Left cardiac atrium (tissue), 4 donors: Measurements from ENCODE around the gene RHOU. TPM values are rescaled to one million over a fixed set of nuclear protein-coding genes. Genes with fewer than 3 reads are reported as not detected.

Experiments
- ATAC-seq, 2 donors: fragments of 200-7000 bp; cut with Tn5 transposase; one replicate each; pipeline ENCODE4 v1.9.1; 2020; ENCODE audit warnings: mild to moderate bottlenecking in 2 of 2, moderate library complexity in 2 of 2
- DNase-seq: peaks from one replicate; pipeline ENCODE4 v3.0.0-alpha.2; 2020
- intact Hi-C, 2 donors: fragments of 100-400 bp; cut with DNase I; formaldehyde crosslinking; loops; one replicate each; pipeline versions ENCODE4 v1.14.1 to v1.15.1; 2022 to 2023
- total RNA-seq, 2 donors: library from RNA; stranded (reverse); fragmentation: NEBNext Ultra II Directional; extraction: Animal tissue kit (Norgen Biotek cat#: 25700); gene quantifications; one replicate each; pipeline ENCODE4 v1.2.1, GENCODE V29; 2021
- donor health status: DM: no; HTN: yes; CAD: no.
- donor health status: DM: no; HTN: yes; CAD: no; lungs with severe emphysema.
- donor health status: DM: yes; HTN: yes; CAD: no.
- donor health status: Dilated cardiomyopathy.

RHOU gene
- total RNA-seq, 2 donors from 2014 or later, result 12.9 to 16.5 TPM

DNA sequence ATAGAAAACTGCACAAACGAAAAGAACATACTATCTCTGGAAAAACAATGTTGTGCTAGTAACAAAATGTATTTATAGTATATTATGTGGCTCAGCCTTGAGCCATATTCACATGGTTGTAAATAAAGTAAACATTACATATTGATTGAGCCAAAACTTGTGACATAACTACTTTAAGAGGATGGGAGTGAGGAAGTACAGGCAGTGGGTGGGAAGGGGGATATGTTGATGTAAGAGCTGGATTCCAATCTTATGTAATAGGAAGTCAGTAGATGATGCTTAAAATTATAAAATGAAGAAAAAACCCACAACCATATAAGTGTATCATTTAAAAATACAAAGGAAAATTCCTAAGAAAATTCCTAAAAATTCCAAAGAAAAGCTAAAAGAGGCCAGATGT lies 42.7 kb downstream of the RHOU start:
- DNase-seq (no peak), ATAC-seq (no peak)
- intact Hi-C loops, result no loop called here

DNA sequence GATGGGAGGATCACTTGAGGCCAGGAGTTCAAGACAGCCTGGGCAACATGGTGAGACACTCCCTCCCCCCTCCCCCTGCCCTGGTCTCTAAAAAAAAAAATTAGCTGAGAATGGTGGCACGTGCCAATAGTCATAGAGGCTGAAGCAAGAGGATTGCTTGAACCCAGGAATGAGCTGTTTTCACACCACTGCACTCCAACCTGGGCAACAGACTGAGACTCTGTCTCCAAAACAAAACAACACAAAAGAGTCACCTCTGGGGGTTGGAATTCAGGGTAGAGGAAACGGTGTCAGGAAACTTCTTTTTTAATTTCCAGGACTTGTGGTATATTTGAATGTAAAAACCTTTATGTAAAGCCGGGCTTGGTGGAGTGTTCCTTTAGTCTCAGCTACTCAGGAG lies 43.2 kb downstream of the RHOU start:
- ATAC-seq, result no peak
- intact Hi-C loops, result no loop called here
- DNase-seq, result no peak

DNA sequence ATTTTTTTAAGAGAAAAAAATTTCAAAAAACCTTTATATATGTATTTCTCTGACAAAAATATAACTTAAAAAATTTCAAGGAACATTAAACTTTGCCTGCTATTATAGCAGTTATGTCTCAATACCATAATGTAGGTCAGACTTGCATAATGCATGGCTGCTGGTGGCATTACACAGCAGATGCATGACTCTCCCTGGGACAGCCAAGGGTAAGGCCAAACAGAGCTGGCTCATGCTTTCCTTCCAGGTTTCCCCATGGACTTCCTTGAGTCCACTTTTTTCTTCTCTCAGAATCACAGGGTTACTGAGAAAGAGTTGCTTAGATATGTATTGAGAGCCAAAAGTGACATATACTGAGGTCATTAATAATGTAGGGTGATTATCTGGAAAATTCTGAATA lies 43.7 kb downstream of the RHOU start:
- intact Hi-C loops, result no loop called here
- no peak for DNase-seq
- no peak for ATAC-seq

DNA sequence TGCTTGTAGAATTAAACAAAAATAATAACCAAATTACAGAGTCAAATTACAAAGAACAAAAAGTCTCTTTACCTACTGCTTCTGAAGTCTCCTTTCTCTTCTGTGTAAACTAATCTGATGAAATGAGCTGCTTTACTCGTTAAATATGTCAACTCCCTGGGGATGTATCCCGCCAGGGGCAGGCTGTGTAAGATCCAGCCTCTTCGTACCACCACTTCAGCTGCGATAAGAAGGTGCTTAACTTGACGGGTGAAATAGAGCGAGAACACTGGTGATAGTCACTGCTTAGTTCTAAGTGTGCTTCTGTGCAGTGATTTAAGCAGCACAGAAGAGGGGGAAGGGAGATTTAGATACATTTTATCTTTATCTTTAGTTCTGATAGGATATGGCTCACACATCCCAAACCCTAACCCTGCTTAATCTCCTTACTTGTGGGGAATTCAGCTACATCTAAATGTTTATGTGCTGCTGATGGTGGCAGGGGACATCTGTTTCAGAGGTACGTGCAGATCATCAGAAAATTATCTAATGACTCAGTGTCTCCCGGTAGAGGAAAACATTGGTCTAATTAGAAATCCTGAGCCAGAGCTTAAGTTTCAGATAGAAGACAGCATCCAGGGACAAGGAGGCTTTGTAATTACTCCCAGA lies 46.0 kb downstream of the RHOU start:
- DNase-seq, result no peak
- peak; percentile 80 to 89 for ATAC-seq
- intact Hi-C loops, result no loop called here

DNA sequence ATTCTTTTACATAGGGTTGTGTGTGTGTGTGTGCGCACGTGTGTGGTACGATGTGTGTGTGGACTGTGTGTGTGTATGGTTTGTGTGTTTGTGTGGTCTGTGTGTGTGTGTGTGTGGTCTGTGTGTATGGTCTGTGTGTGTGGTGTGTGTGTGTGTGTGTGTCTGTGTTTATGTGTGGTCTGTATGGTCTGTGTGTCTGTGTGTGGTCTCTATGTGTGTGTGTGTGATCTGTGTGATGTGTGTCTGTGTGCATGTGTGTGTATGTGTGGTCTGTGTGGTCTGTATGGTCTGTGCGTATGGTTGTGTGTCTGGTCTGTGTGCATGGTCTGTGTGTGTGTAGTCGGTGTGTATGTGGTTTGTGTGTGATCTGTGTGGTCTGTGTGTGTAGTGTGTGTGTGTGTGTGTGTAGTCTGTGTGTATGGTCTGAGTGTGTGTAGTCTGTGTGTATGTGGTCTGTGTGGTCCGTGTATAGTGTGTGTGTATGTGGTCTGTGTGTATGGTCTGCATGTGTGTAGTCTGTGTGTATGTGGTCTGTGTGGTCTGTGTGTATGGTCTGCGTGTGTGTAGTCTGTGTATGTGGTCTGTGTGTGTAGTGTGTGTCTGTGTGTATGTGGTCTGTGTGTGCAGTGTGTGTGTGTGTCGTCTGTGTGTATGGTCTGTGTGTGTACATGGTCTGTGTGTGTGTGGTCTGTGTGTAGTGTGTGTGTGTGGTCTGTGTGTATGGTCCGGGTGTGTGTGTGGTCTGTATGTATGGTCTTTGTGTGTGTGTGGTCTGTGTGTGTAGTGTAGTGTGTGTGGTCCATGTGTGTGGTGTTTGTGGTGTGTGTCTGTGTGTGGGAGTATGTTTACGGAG lies 46.8 kb downstream of the RHOU start:
- intact Hi-C loops, result no loop called here
- DNase-seq (no peak), ATAC-seq (no peak)

DNA sequence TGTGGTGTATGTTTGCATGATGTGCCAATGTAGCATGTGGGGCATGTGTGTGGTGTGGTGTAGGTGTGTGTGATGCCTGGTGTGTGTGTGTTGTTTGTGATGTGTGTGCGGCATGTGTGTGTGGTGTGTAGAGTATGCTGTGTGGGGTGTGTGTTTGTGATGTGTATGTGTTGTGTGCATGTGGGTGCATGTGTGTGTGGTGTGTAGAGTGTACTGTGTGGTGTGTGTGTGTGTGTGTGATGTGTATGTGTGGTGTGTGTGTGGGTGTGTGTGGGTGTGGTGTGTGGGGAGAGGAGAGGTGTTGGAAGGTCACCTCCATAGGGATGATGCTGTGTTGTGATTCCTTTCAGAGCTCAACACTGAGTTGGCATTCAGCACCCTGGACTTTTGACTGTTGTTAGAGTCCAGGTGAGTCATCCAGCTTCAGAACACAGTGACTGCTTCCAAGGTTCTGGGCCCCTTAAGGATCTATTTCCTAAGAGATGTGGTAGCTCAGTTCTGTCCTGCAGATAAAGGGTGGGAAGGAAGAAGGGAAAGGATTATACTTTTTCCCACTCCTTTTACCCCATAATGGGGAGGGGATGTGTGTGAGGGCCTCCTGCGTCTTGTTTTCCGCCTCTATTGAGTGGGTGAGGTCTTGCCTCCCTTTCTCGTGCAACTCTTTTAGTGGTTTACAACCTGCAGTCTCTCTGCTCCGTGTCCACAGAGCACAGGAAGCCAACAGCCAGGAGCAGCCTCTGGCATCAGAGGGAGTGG lies 47.6 kb downstream of the RHOU start:
- ATAC-seq (peak in 1 of 2 donors; percentile 77), DNase-seq (no peak)
- intact Hi-C loops, result no loop called here

DNA sequence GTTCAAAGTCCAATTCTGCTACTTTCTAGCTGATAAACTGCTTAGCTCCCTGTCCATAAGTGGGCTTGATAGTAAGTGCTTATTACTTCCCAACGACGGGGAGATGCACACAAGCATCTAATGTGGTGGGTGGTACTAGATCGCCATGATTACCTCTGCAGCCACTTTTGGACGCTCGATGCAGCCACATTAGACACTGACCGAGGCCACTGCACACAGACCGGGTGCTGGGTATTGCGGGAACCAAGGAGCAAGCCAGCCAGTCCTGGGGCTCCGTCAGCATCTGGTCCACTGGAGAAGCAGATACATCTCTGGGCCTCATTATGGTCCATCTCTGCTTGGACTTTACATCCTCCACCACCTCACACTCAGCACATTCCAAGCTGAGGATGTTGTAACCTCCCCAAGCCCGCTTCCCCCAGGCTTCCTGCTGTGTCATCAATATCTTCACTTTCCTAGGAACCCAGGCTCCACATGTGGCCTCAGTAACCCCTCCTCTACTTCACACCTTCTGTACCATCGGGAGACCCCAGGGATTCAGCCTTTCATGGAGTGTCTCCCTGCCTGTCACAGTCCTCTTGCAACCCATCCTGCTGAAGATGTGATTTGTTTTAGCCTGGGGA lies 48.2 kb downstream of the RHOU start:
- DNase-seq (no peak), ATAC-seq (no peak)
- intact Hi-C loops, result no loop called here

DNA sequence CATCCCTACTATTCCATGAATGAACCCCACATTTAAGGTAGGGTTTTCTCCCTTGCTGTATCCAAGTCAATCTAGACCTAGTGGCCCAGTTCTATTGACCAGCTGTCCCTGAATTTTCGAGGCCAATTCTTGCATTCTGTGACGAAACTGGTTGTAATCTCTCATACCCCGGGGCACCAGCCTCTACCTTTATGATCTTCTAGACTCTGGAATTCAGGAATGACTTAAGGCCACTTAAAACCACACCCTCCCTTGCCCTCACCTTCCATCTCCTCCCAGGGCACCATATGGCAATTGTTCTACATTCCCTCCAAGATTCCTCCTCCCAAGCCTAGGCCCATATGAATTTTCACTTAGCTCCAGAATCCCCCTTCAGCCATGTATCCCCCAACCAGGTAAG lies 48.9 kb downstream of the RHOU start:
- ATAC-seq (no peak), DNase-seq (no peak)
- intact Hi-C loops, result no loop called here

DNA sequence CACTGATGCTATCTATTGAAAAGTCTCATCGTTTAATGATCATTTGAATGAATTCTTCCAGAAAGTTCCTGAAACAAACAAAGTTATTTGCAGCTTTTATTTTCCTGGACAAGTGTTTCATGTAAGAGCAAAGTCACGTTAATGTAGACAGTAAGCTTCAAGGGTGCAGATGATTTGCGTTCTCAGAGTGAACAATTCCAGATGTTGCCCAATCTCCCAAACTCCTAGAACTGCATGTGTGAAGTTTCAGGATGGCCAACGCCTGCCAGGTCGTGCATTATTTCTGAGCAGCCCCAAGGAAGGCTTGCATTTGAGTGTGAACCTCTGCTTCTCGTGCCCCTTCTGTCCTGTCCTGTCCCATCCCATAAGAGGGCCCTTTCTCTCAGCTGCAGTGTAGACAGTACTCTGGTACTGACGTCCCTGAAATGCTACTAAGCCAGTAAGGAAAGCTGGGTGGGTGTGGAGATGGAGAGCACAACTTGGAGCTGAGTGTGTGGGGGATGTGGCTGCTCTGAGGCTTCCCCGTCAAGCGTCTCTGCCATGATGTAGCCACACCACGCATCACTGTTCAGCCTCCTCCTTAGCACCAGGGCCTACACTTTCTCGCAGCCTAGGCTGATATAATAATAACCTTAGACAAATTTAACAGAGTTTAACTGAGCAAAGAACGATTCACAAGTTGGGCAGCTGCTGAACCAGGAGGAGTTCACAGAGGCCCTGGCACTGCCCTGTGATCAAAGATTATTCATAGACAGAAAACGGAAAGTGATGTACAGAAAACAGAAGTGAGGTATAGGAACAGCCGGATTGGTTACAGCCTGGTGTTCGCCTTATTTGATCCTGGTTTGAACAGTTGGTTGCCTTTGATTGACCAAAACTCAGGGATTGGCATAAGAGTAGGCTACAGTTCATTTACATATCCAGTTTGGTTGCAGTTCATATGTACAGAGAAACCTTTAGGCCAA lies 50.4 kb downstream of the RHOU start:
- no peak for ATAC-seq
- intact Hi-C loops, result no loop called here
- no peak for DNase-seq

DNA sequence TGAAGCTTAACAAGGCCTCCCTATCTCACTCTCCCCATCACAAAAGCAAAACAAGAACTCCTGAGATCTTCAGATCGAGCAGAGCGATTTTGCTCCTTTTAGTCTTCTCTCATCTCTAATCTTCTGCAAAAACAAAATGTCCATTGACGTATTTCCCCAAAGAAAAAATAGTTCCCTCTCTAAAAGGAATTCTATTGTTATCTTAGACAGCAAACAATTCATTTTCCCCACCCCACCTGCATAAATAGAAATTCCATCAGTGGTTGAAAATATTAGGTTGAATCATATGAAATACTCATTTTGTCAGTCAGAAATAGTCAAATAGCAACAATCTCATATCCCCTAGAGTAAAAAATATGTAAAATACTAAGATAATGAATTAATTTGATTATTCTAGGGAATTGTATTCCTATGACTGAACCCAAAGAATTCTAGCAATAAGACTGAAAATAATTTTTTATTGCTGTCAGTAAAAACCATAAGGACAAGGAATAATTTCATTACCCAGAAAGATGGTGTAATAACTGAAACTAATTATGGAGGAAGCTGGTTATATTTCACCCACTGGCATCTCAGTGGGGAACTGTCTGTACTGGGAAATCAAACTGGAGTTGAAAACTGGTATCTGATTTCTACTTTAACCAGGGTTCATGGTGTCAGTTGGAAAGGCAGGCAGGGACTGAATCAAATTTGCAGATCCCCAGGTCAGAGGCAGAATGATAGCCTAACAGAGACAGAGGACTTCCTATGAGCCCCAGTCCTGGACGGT lies 51.3 kb downstream of the RHOU start:
- no peak for ATAC-seq
- DNase-seq, result no peak
- intact Hi-C loops, result no loop called here

DNA sequence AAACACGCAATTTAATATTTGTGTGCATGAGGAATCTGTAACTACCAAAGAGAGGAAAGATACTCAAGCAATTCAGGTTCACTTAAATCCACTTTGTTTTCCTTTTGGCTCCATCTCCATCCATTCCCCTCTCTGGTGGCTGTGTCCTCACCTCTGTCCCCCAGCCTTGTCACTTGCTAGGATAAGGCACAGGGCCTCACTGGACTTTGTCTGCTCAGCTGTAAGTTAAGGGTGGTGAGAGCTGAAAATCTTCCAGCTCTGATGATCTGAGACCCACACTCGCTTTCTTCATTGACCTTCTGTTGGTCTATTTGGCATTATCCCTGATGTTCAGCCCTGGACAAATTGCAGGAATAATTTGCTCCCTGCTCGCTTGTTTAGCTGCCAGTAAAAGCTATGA lies 56.5 kb downstream of the RHOU start:
- intact Hi-C loops, result no loop called here
- no peak for ATAC-seq
- DNase-seq, result no peak

DNA sequence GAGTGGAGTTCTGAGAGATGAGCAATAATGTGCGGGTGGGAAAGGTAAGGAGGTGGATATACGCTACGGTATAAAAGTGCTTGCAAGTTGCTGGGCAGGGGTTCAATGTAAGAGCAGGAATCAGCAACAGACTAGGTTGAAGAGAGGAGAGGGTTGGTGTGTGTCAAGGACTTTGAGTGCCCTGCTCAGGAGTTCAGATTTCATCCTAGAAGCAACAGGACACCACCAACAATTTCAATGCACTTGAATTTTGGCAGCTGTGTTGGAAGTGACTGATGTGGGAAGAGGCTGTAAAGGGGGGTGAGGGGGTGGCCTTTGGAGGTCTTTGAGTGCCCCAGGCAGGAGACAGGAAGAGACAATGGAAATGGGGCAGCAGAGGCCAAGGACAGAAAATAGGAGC lies 57.3 kb downstream of the RHOU start:
- no peak for DNase-seq
- intact Hi-C loops, result no loop called here
- ATAC-seq, result peak in 1 of 2 donors; percentile 30

DNA sequence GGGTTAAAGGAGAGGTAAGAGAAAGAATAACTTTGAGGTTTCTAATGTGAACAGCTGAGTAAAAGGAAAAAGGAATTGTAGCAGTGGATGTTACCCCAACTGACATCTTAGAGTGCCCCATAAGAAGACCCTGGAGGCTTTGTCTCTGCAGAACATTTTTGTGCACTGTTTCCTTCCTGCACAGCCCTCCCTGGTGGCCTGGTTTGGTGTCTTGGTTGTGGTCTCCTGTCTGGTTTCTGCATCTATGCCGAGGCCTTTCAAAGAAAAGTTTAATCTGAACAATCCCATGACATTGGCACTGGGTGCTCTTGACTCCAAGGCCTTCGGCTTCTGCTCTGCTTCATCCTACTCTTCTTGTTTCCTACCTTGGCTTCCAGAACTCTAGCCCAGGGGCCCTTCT lies 57.8 kb downstream of the RHOU start:
- no peak for ATAC-seq
- no peak for DNase-seq
- intact Hi-C loops, result no loop called here

DNA sequence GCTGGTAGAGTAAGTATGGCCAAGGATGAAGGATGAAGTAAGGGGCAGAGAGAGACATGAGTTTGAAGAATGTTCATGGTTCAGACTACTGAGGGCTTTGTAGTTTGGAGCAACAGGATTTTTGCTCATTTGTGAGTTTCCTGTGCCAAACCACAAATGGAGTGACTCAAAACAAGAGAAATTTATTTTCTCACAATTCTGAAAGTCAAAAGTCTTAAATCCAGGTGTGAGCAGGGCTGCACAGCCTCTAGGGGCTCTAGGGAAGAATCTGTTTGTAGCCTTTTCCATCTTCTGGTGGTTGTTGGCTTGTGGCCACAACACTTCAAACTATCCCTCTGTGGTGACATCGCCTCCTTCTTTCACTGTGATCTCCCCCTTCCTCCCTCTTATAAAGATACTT lies 58.9 kb downstream of the RHOU start:
- intact Hi-C loops, result no loop called here
- ATAC-seq (no peak), DNase-seq (no peak)

DNA sequence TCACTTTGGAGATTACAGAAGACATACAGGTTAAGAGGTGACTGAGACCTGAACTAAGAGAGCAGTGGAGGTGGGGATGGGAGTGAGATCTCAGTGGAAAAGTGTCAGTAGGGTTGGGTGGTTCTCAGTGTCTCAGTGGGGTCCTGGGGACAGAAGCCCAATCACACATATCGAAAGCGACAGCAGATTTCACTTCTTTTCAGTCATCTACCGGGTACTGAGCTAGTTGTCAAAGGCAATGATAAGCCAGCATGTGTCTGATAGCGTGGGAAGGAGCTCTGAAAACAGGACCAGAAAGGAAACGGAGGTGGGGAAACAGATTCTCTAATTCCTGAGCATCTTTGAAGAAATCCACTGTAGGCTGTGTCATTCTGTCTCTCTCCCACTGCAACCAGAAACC lies 59.5 kb downstream of the RHOU start:
- intact Hi-C loops, result no loop called here
- DNase-seq (no peak), ATAC-seq (no peak)

DNA sequence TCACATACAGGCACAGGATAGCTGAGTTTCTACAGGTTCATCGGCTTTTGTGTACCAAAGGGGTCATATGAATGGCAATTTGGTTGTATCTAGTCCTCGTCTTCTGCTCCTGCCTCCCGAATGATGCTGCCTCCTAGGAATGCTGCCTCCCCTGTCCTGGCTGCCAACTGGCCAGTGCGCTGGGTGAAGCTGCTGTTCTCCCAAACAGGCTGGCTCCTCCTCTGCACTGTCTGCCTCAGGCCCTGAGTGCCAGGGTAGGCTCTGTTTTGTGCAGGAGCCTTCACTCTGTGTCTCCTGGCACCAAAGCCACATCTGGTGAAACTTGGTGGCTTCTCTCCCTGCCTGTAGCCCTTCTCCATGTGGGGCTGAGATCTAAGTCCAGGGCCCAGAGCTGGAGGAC lies 60.3 kb downstream of the RHOU start:
- intact Hi-C loops, result no loop called here
- peak in 1 of 2 donors; percentile 84 for ATAC-seq
- DNase-seq, result no peak
